T-helper 2 cell treated with Interferon-gamma antibody and Interleukin-4, amounts not matched to agents 5 μg/mL and 100 μg/mL, for 36 hours (primary cell): ENCODE data around the gene PIK3R5.

Experiments
- DNase-seq: peaks from one replicate; pipeline ENCODE4 v3.0.0; 2021; ENCODE audit warnings: low spot score
- H3K27ac Mint-ChIP-seq: one replicate; pipeline ENCODE4 v1.8.0; 2021; ENCODE audit warnings: mild to moderate bottlenecking, mixed read lengths
- H3K27me3 Mint-ChIP-seq: one replicate; pipeline ENCODE4 v1.8.0; 2021; ENCODE audit warnings: low read depth, mixed read lengths
- H3K36me3 Mint-ChIP-seq: one replicate; pipeline ENCODE4 v1.8.0; 2021; ENCODE audit warnings: low read depth, mixed read lengths
- H3K4me1 Mint-ChIP-seq: one replicate; pipeline ENCODE4 v1.8.0; 2021; ENCODE audit warnings: low read depth, mixed read lengths
- H3K4me3 Mint-ChIP-seq: one replicate; pipeline ENCODE4 v1.8.0; 2022; ENCODE audit warnings: mild to moderate bottlenecking, moderate library complexity, mixed read lengths
- H3K9me3 Mint-ChIP-seq: one replicate; pipeline ENCODE4 v1.8.0; 2021; ENCODE audit warnings: mixed read lengths

PIK3R5 gene

DNA sequence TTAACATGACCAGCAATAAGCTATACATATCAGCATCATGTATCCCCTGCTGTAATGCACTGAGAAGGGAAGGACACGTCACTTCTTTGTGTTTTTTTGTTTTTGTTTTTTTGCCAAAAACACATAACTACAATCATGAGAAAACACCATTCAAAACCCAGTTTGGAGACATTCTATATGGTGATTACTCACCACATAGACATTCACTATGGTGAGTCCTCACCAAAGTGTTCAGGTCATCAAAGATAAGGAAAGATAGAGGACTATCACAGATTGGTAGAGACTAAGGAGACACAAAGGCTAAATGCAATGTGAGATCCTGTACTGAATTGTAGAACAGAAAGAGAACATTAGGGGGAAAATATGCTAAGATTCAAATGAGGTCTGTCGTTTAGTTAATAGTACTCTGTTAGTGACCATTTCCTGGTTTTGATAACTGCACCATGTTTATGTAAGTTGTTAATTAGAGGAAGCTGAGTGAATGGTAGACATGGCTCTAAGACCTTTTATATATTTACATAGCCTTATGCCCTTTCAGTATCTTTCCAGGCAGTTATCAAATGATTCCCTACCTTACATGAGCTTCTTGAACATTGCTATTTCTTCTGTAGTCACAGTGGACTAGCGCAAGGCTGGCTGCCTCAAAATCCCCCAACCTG lies 46.6 kb downstream of the PIK3R5 start:
- DNase-seq, result no peak
- Mint-ChIP-seq H3K4me3 (no peak overlapping the region), H3K9me3 (peaks cover 22% of the 10 kb centered on the region), H3K36me3 (peaks cover 47% of the 10 kb centered on the region), H3K27ac (no peak overlapping the region), H3K27me3 (no peaks in the 10 kb centered on the region), H3K4me1 (peaks cover 18% of the 10 kb centered on the region)

DNA sequence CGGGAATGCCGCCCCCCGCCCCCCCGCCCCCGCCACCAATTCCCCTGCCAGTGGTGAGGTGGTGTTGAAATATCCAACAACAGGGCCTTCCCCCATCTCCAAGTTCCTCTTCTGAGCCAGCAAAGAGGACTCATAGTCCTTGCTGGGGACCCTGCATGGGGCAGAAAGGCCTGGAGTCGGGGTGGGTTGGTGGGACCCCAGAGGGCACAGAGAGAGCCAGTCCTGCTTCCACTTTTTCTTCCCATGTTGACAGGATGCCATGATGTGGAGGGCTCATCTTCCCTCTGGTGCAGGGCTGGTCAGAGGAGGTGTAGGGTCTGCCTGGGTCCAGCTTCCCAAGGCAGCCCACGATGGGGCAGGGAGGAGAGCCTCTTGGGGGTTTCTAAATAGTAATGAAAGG lies 49.0 kb downstream of the PIK3R5 start:
- Mint-ChIP-seq H3K27me3 (no peaks in the 10 kb centered on the region), H3K36me3 (peaks cover 45% of the 10 kb centered on the region)

DNA sequence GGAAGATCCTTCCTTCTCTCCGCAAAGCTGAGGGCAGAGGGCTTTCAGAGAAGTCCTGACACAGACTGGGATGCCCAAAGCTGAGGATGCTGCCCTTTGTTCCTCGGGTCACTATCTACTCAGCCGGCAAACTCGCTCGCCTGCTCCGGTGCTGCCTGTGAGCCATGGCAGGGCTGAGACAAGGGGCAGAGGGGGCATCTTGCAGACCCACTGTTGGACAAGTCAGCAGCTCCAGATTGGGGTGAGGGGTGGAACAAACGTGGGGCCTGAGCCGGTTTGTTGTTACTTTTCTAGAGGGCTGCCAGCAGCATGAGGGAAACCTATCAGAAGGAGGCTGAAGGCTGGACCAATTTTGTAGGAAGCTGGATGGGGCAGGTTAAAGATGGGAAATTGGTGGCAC lies 51.0 kb downstream of the PIK3R5 start:
- H3K4me3 Mint-ChIP-seq, result no peak overlapping the region
- H3K4me1 Mint-ChIP-seq, result peaks cover 7% of the 10 kb centered on the region
- no peaks in the 10 kb centered on the region for H3K27me3 Mint-ChIP-seq
- DNase-seq, result no peak
- peaks cover 53% of the 10 kb centered on the region for H3K36me3 Mint-ChIP-seq
- no peak overlapping the region for H3K27ac Mint-ChIP-seq
- H3K9me3 Mint-ChIP-seq, result peaks cover 17% of the 10 kb centered on the region

More for the DNA sequence above, 49.0 kb downstream of the PIK3R5 start:
- Mint-ChIP-seq H3K4me3 (no peak overlapping the region), H3K27ac (no peak overlapping the region), H3K9me3 (peaks cover 17% of the 10 kb centered on the region), H3K4me1 (peaks cover 9% of the 10 kb centered on the region)
- DNase-seq, result no peak

- no peak overlapping the region for H3K27ac Mint-ChIP-seq
- no peaks in the 10 kb centered on the region for H3K27me3 Mint-ChIP-seq
- H3K36me3 Mint-ChIP-seq, result peaks cover 49% of the 10 kb centered on the region
- H3K4me1 Mint-ChIP-seq, result peaks cover 6% of the 10 kb centered on the region
- DNase-seq, result no peak
- H3K9me3 Mint-ChIP-seq, result peaks cover 16% of the 10 kb centered on the region
- no peak overlapping the region for H3K4me3 Mint-ChIP-seq
These were observed 51.6 kb downstream of the PIK3R5 start for GRCh38 chr17:8913879-8914278.

GRCh38 chr17:8913091-8913490 lies 52.4 kb downstream of the PIK3R5 start:
- H3K27ac Mint-ChIP-seq, result no peak overlapping the region
- peaks cover 5% of the 10 kb centered on the region for H3K4me1 Mint-ChIP-seq
- DNase-seq, result no peak
- no peak overlapping the region for H3K4me3 Mint-ChIP-seq
- peaks cover 53% of the 10 kb centered on the region for H3K36me3 Mint-ChIP-seq
- H3K9me3 Mint-ChIP-seq, result peaks cover 9% of the 10 kb centered on the region
- H3K27me3 Mint-ChIP-seq, result no peaks in the 10 kb centered on the region

DNA sequence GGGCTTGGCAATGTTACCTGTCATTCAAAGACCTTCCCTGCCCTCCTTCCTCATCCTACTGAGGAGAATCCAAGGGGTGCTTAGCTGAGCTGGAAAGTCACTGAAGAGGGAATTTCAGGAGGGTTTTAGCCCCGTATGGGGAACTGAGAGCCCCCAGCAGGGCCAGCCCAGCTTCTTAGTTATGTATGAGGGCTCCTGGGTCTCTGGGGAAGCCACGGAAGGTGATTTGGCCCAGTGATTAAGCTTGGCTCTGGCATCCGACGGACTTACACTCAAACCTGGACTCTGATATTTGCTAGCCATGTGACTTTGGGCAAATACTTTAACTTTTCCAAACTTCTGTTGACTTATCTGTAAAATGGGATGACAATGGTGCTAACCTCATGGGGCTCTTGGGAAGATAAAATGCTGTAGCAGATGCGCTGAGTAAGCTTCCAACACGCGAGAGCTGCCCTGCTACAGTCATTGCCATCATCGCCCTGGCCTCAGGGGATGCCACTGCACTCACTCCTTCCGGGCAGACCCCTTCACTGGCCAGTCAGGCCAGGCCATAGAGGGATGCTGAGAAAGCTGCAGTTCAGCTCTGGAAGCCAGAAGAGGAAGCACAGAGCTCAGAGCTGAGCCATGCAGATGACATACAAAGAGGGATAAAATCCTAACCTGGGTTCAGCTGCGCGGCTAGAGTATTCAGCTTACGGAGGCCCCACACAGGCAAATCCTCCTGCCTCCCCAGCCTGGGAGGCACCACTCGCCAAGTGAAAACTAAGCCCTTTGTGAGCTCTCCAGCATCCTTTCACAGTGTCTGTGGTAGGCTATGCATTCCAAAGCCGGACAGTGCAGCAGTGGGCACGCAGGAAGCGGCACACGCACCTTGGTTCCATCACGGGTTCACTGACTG lies 53.2 kb downstream of the PIK3R5 start:
- no peak for DNase-seq
- no peaks in the 10 kb centered on the region for H3K27me3 Mint-ChIP-seq
- H3K4me3 Mint-ChIP-seq, result no peak overlapping the region
- H3K4me1 Mint-ChIP-seq, result peaks cover 5% of the 10 kb centered on the region
- peaks cover 4% of the 10 kb centered on the region for H3K9me3 Mint-ChIP-seq
- H3K36me3 Mint-ChIP-seq, result peaks cover 52% of the 10 kb centered on the region
- peak overlapping the region; percentile 20 for H3K27ac Mint-ChIP-seq

DNA sequence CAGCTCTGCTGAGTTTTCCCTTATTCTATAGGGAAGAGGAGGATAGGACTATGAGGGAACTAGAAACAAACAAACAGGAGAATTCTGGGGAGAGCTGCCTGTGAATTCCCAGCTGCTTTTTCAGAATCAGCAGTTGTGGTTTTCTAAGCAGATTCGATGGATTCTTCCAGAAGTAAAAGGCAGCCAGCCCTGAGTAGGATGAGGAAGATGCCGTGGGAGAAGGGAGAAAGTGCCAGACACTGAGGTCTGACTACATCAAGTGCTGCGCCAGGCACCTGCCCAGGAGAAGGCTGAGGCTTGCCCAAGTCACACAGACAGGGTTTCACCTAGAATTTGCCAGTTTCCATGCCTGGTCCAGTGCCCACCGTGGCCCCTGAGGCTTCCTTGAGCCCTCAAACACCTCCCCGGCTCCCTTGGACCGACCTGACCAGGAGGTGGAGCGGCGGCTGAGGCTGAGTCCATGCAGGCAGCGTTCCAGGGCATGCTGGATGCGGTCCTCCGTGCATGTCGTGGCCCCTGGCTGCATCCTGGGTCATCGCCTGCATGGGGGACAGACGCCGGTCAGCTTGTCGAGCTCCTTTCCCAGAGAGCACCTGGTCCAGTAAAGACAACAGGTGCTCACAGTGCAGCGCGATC lies 54.4 kb downstream of the PIK3R5 start:
- Mint-ChIP-seq H3K4me1 (peaks cover 5% of the 10 kb centered on the region), H3K9me3 (no peaks in the 10 kb centered on the region), H3K27me3 (no peaks in the 10 kb centered on the region), H3K4me3 (no peak overlapping the region), H3K27ac (no peak overlapping the region), H3K36me3 (peaks cover 45% of the 10 kb centered on the region)
- DNase-seq, result no peak

DNA sequence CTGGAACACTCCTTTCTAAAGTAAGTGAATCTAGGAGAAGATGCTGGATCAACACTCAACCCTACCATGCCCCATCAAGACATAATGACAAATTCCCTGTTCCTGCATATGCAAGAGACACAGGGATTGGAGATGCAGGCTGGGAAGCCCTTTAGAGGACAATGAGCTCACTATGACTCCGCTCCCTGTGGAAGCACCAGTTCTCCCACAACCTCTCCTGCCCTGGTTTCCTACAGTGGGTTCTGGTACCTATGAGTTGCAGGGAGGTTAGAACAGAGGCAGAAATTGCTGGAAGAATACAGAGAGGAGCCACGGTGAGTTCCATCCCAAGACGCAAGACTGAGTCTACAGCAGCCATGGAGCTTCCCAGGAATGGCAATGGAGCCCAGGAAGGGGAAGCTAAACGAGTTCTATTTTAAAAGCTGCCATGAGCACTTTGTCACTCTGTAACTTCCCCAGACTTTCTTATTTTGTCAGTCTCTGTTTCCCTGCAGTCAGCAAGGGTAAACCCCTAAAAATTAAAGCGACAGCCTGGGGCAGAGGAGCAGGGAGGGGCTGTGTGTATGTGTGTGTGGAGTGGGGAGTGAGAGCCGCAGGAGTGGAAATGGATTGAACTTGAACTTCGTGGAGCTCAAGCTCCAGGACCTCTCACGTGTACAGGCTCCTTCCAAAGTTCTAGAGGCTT lies 55.8 kb downstream of the PIK3R5 start:
- DNase-seq, result no peak
- Mint-ChIP-seq H3K27ac (no peak overlapping the region), H3K36me3 (peaks cover 53% of the 10 kb centered on the region), H3K4me1 (peaks cover 4% of the 10 kb centered on the region), H3K27me3 (no peaks in the 10 kb centered on the region), H3K4me3 (no peak overlapping the region), H3K9me3 (no peaks in the 10 kb centered on the region)

DNA sequence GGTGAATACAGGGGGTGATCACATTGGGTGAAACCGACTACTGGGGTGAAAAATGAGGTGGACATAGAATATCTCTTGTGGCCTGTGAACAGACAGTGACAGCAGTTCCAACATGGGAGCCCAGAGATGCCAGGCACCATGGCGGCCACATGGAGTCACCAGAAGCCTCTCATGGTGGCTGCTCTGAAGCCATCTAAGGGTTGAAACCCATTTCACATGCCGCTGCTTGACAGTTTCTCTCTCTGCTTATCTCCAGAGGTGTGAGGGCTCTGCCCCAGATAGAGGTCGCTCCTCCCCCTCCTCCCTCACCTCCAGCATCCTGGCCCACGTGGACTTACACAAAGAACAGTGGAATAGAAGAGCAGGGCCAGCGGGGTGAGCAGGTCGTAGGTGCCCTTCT lies 60.2 kb downstream of the PIK3R5 start:
- Mint-ChIP-seq H3K27me3 (no peaks in the 10 kb centered on the region), H3K27ac (no peak overlapping the region), H3K9me3 (no peaks in the 10 kb centered on the region)

GRCh38 chr17:8904686-8905085 lies 60.8 kb downstream of the PIK3R5 start:
- Mint-ChIP-seq H3K4me3 (no peak overlapping the region), H3K36me3 (peaks cover 59% of the 10 kb centered on the region), H3K9me3 (no peaks in the 10 kb centered on the region), H3K4me1 (peaks cover 22% of the 10 kb centered on the region), H3K27me3 (no peaks in the 10 kb centered on the region), H3K27ac (no peak overlapping the region)
- no peak for DNase-seq

More for the DNA sequence above, 60.2 kb downstream of the PIK3R5 start:
- Mint-ChIP-seq H3K4me3 (no peak overlapping the region), H3K4me1 (peaks cover 16% of the 10 kb centered on the region), H3K36me3 (peaks cover 59% of the 10 kb centered on the region)
- no peak for DNase-seq

DNA sequence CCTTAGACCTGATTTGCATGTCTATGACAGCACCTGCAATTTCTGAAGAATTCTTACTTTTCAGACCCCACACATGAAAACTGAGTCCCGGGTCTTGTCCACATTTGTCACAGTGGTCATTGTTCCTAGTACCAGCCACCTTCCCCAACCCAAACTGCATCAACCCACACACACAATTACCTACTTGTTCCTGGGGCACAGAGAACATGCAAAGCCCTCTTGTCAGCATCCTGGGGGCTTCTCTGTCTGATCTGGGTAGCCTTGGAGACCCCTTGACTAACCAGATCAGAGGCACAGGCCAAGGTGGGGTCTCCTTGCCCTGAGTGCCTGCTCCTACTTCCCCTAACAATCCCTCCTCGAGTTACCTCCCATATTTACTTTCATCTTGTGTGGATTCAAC lies 61.3 kb downstream of the PIK3R5 start:
- Mint-ChIP-seq H3K36me3 (peaks cover 58% of the 10 kb centered on the region), H3K4me3 (no peak overlapping the region), H3K9me3 (no peaks in the 10 kb centered on the region), H3K4me1 (peaks cover 24% of the 10 kb centered on the region), H3K27ac (no peak overlapping the region), H3K27me3 (no peaks in the 10 kb centered on the region)
- DNase-seq, result no peak

DNA sequence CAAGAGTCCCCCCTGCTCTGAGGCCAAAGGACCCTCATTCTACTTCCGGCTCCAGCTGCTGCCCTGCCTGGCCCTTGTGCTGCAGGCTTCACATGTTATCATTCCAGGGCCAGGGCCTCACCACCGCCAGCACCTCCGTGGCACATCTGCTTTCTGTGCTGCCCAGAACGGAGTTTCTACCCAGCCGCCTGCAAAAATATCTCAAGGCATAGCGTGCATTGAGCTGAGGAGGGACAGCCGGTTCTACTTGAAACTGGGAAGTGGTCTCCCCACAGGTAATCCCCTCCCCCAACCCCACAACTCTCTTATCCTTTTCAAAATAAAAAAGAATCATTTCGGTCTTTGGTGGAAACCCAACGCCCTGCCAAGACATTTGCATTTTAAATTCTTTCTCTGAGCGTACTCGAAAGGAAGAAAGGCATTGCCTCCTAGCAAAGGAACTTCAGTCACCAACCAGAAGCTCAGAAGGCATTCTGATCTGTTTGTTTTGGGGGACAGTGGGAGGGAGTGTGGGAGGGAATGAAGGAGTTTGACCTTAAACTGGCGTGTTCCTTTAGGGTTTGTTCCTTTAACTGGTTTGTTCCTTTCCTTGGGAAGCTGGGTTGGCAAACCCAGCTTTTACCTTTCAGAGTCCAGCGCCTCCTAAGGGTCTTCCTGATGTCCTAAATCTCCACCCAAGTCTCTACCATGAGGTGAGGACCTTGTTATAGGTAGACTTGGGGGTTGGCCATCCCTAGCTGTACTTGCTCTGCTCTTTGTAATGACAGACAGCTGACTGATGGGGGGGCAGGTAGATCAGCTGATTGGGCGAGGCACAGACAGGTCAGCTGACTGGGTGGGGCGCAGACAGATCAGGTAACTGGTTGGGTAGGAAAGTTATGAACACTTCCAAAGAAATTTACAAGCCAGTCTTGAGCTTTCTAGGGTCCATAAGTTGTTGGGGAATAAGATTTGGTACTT lies 64.6 kb downstream of the PIK3R5 start:
- Mint-ChIP-seq H3K27ac (peak overlapping the region; percentile 97), H3K36me3 (peaks cover 74% of the 10 kb centered on the region), H3K27me3 (no peaks in the 10 kb centered on the region), H3K4me1 (peaks cover 56% of the 10 kb centered on the region), H3K4me3 (peak overlapping the region; percentile 72), H3K9me3 (no peaks in the 10 kb centered on the region)
- DNase-seq, result no peak

DNA sequence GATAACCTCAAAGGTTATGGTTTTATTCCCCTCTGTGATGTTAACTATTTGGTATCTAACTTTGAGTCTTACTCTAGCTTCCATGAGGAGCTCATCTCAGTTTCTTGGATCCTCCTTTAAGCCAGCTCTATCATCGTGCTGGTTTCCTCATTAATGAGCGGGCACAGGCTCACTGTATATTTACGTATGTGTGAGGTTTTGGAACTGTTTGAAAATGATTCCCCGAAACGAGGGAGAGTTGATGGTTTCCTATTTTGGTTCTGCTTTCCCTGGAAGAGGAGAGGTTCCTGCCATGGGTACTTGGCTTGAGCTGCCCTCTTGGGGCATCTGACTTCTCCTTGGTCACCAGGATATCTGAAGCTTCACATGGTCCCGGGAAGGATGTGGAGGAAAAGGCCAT lies 65.3 kb downstream of the PIK3R5 start:
- Mint-ChIP-seq H3K4me1 (peaks cover 63% of the 10 kb centered on the region), H3K4me3 (peak overlapping the region; percentile 72), H3K9me3 (no peaks in the 10 kb centered on the region), H3K36me3 (peaks cover 74% of the 10 kb centered on the region), H3K27me3 (no peaks in the 10 kb centered on the region), H3K27ac (peak overlapping the region; percentile 97)
- DNase-seq, result no peak
